ENCODE measurements around the gene FNBP1.
"Not testable (repeated sequence)": the region's sequence is repeated elsewhere in the genome, so short reads cannot be mapped to it uniquely, and the experiment has no call there.

FNBP1 gene

GRCh38 chr9:129989740-129990139 lies 53.2 kb downstream of the FNBP1 start:
- no peak for DNase-seq

GRCh38 chr9:129989362-129989708 lies 53.7 kb downstream of the FNBP1 start:
- no peak for DNase-seq

- DNase-seq: no peak
Measured at GRCh38 chr9:129988607-129989361, 54.2 kb downstream of the FNBP1 start.

DNA sequence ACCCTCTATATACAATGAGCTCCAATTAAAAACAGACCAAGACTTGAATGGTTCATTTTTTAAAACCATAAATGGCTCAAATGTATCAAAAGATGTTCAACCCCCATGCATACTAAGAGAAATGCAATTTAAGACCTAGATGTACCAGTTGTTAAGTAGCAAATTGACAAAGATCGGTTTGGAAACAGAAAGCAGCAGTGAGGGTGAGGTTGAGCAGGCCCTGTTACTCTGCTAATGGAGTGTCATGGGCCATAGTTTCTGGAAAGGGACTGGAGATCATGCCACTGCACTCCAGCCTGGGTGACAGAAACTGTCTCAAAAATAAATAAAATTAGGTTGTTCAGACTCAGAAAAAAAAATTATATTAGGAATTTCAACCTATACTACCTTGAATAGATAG lies 55.0 kb downstream of the FNBP1 start:
- DNase-seq: no peak

DNA sequence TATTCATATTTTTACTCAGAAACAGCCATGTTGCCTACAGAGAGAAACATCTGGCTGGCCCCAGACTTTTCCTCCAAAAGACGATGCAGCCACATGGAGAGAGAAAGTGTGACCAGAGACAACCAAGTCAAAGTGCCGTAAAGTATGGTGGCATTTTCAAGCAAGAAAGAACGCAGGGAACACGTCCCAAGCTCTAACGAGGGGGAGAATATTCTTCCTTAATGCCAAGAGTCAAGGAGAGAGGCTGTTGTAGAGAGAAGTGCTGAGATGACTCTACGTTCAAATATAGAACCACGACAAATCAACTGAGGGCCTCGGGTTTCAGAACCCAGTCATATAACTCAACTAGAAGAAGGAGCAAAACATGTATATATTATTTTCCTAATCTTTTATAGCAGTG lies 55.9 kb downstream of the FNBP1 start:
- DNase-seq: no peak

DNA sequence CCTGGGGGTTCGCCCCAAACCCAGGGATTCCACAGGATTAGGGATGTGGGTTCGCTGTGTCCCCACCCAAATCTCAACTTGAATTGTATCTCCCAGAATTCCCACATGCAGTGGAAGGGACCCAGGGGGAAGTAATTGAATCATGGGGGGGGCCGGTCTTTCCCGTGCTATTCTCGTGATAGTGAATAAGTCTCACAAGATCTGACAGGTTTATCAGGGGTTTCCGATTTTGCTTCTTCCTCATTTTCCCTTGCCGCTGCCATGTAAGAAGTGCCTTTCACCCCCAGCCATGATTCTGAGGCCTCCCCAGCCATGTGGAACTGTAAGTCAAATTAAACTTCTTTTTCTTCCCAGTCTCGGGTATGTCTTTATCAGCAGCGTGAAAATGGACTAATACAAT lies 58.4 kb downstream of the FNBP1 start:
- not testable (repeated sequence) for DNase-seq

- no peak for DNase-seq
Measured at GRCh38 chr9:129983891-129984290, 59.1 kb downstream of the FNBP1 start.

GRCh38 chr9:129981180-129981907 lies 61.6 kb downstream of the FNBP1 start:
- DNase-seq: no peak

GRCh38 chr9:129980224-129980623 lies 62.8 kb downstream of the FNBP1 start:
- not testable (repeated sequence) for DNase-seq

- DNase-seq: no peak
Measured at GRCh38 chr9:129979071-129979745, 63.8 kb downstream of the FNBP1 start.

DNA sequence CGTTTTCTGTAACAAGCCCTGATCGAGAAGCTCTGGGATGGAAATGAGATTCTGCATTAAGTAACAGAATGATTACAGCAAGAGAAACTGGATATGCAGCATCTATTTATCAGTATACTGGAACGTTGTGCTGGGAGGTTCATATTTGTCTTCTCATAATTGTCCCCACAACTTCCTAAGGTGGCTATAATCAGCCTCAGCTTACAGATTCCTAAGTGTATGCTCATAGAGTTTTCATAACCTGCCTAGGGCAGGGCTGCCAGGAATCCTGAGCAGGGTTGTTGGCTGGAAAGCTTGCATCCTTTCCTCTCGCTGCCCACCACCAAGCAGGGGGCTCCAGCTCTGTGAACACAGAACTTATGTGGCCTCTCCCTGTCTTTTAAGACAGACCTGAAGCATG lies 70.2 kb downstream of the FNBP1 start:
- DNase-seq: no peak

GRCh38 chr9:129968690-129969485 lies 74.1 kb downstream of the FNBP1 start:
- DNase-seq: no peak

DNA sequence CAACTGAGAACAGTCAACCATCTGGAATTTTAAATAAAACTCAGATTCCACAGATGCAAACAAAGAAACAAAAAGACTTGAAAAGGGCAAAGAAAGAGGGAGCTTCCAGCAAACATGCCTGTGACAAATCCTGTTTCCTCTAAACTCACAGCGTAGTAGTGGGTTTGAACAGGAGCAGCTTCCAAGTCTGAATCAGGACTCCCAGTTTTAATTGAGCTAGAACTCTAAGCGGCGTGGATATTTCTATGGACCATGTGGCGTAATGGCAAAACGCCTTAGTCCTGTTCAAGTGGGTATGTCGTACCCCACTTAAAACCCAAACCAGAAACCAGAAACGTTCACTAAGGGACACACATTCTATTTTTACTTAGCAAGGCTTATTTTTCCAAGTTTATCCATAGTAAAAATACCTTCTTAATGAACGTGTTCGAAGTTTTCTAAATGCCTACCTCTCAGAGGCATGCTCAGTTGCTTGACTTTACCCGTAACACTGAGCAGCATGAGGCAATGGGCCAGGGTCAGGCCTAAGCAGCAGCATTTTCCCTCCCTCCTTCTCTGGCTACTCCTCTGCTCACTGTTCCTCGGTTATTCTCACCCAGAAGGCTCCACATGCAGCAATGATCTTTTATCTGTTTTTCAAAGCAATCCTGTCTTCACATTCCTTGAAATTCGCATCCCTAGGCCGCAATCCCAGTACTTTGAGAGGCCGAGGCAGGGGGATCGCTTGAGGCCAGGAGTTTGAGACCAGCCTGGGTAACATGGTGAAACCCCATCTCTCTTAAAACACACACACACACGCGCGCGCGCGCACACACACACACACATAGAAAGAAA lies 77.9 kb downstream of the FNBP1 start:
- no peak for DNase-seq

DNA sequence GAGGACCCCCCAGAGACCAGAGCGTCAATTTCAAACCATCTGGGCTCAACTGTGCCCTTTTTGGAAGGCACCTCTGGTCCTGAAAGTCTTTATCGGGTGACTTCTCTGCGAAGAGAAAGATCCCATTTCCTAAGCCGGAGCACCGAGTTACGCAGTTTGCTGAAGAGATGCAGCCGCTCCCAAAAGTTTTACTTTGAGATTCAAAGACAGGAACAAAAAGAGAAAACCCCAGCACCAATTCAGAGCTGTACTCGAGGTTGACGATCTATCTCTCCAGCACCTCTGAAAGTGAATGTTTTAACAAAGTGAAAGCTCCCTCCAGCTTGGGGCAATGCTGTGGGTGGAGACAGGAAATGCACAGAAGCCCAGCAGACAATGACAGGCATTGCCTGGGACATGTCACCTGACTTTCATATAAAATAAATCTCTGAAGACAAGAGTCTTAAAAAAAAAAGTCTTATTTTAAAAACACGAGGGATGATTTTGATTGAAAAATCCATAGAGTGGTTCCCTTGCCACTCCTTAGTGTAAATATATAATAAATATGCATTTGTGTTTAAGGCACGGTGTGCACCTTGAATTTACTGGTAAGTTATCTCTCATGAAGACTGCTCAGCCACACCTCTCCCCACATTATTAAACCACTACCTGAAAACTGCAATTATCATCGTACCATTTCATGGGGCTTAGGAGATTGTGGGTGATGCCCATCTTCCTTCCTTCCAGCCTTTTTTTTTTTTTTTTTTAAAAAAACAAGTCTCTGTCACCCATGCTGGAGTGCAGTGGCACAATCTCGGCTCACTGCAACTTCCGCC lies 79.9 kb downstream of the FNBP1 start:
- peak; percentile 58 for DNase-seq

- no peak for DNase-seq
Measured at GRCh38 chr9:129962451-129962864, 80.5 kb downstream of the FNBP1 start.

- no peak for DNase-seq
Measured at GRCh38 chr9:129958796-129959195, 84.2 kb downstream of the FNBP1 start.

DNA sequence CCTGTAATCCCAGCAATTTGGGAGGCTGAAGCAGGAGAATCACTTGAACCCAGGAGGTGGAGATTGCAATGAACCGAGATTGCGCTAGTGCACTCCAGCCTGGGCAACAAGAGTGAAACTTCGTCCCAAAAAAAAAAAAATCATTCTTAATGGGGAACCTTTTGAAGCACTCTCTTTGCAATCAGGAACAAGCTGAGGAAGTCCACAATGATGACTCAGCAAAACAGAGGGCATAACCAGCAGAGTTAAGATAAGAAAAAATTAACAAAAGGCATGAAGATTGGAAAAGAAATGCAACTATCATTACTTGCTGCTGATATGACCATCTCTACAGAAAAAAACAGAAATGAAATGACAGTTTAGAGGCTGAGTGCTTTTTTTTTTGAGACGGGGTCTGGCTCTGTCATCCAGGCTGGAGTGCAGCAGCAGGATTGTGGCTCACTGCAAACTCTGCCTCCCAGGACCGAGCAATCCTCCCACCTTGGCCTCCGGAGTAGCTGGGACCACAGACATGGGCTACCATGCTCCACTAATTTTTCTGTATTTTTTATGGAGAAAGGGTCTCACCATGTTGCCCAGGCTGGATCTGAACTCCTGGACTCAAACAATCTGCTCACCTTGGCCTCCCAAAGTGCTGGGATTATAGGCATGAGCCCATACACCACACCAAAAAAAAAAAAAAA lies 88.0 kb downstream of the FNBP1 start:
- no peak for DNase-seq

DNA sequence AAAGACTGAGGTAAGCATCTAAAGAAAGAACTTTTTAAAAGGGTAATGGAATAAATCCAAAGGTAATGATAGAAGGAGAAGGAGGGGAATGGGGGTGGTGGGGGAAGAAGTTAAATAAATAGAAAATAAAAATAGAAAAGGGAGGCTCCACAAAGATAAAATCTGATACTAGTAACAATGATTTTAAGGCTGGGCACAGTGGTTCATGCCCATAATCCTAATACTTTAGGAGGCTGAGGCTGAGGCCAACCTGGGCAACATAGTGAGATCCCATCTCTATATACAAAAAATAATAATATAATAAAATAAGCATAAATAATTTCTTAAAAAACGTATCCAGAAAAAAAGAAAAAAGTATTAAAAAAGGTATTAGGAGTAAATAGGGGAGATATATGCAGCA lies 89.3 kb downstream of the FNBP1 start:
- DNase-seq: no peak

DNA sequence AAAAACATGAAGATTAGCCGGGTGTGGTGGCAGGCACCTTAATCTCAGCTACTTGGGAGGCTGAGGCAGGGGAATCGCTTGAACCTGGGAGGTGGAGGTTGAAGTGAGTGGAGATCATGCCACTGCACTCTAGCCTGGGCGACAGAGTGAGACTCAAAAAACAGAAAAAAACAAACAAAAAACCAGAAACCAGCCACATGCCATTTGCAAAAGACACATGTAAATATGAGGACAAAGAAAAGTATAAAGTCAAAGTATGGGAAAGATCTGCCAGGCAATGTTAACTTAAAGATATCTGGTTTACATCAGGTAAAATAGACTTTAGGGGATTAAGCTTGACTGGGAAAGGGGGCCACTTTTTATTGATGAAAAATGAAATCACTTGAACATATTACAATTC lies 90.7 kb downstream of the FNBP1 start:
- no peak for DNase-seq

DNA sequence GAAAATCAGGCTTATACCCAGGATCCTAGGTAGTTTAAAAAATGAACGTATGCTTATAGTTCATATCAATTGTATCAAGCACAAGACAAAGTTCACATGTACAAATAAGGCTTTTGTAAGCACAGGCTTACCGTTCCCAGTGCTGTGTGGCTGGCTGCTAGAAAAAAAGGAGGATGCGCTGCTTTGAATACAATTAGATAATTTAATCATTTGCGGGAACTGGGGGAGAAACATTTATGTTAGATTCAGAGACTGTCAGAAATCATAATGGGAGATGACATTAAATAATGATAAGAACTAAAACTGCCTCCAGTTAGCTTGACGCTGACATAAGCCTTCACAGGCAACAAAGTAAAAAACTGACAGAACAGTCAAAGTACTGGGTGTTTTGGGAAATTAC lies 93.2 kb downstream of the FNBP1 start:
- DNase-seq: no peak

- not testable (repeated sequence) for DNase-seq
Measured at GRCh38 chr9:129948626-129949025, 94.4 kb downstream of the FNBP1 start.
